ENCODE measurements around the gene RASL10A.

RASL10A gene

GRCh38 chr22:29317827-29318454 is 2.4 kb upstream of the RASL10A start:
- DNase-seq (ENCODE audit: low read depth) = no peak

- DNase-seq (ENCODE audit: low read depth) = no peak
Measured at GRCh38 chr22:29316141-29316828, 788 bp upstream of the RASL10A start.

GRCh38 chr22:29314537-29315285 is 786 bp downstream of the RASL10A start:
- no peak for DNase-seq (ENCODE audit: low read depth)

DNA sequence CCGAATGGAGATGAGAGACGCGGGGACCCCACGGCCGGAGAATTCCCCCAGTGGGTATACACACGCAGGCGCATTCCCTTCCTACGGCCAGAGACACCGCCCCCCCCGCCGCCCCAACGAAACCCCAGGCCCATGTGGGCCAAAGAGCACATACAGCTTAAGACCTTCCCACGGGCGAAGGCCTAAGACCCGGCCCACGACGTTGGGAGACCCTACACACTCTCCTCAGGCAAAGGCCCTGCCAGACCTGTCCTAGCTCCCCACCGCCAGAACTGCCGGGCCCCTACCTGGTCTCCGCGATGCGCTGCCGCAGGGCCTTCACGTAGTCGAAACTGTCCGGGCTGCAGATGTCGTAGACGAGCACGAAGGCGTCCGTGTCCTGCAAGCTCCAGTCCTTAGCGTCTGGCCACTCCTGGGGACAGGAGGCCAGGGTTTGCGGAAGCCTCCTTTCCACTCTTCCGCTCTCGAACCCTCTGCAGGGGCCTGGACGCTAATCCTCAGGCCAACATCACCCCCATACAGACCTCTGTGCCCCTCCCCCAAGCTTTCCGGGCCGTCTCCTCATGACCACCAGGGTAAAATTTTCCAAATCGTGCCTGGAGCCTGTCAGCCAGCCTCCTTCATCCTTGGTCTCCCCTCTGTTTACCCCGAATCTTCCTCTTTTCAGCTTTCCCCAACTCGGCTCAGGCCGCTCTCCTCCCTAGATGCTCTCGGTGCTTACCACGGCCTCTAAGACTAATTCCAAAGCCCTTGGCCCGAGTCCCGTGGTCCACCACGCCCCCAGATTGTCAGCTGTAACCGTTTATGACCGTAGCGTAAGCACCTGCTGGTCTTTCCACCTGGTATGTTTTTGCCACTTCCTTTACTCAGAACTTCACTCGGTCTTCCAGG is 1.7 kb downstream of the RASL10A start:
- DNase-seq (ENCODE audit: low read depth) = no peak

- DNase-seq (ENCODE audit: low read depth) = no peak
Measured at GRCh38 chr22:29313126-29313575, 2.3 kb downstream of the RASL10A start.

- no peak for DNase-seq (ENCODE audit: low read depth)
Measured at GRCh38 chr22:29312218-29313125, 3.0 kb downstream of the RASL10A start.

DNA sequence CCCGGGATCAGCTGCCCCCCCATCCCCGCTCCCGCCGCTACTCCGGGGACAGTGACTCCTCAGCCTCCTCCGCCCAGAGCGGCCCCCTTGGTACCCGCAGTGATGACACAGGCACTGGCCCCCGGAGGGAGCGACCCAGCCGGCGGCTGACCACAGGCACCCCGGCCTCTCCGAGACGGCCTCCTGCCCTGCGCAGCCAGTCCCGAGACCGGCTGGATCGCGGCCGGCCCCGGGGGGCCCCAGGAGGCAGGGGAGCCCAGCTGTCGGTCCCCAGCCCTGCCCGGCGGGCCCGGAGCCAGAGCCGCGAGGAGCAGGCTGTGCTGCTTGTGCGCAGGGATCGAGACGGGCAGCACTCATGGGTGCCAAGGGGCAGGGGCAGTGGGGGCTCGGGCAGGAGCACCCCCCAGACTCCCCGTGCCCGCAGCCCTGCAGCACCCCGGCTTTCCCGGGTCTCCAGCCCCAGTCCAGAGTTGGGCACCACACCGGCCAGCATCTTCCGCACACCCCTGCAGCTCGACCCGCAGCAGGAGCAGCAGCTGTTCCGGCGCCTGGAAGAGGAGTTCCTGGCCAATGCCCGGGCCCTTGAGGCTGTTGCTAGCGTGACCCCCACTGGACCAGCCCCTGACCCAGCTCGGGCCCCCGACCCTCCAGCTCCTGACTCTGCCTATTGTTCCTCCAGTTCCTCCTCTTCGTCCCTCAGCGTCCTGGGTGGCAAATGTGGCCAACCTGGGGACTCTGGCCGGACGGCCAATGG is 3.9 kb downstream of the RASL10A start:
- DNase-seq (ENCODE audit: low read depth) = no peak

DNA sequence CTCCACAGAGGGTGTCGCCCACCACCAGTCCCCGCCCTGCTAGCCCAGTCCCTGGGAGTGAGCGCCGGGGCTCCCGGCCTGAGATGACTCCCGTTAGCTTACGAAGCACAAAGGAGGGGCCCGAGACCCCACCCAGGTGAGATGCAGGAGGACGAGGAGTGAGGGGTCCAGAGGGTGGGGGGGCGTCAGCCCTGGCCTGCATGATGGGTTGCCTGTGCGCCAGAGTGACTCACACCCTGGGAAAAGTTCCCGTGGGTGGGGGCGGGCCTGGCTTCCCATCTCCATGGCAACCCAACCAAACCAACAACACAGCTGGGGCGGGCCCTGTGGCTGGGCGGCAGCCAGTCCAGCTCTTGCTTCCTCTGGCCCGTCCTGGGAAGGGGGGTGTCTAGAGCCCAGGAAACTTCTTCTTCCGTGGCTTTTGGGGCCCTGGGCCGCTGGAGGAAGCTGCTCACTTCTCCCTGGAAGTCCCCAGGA is 4.6 kb downstream of the RASL10A start:
- peak; percentile 81 for DNase-seq (ENCODE audit: low read depth)

GRCh38 chr22:29310065-29310862 is 5.2 kb downstream of the RASL10A start:
- no peak for DNase-seq (ENCODE audit: low read depth)

- DNase-seq (ENCODE audit: low read depth) = no peak
Measured at GRCh38 chr22:29309332-29310064, 6.0 kb downstream of the RASL10A start.

- DNase-seq (ENCODE audit: low read depth) = peak; percentile 33
Measured at GRCh38 chr22:29308791-29309262, 6.7 kb downstream of the RASL10A start.

DNA sequence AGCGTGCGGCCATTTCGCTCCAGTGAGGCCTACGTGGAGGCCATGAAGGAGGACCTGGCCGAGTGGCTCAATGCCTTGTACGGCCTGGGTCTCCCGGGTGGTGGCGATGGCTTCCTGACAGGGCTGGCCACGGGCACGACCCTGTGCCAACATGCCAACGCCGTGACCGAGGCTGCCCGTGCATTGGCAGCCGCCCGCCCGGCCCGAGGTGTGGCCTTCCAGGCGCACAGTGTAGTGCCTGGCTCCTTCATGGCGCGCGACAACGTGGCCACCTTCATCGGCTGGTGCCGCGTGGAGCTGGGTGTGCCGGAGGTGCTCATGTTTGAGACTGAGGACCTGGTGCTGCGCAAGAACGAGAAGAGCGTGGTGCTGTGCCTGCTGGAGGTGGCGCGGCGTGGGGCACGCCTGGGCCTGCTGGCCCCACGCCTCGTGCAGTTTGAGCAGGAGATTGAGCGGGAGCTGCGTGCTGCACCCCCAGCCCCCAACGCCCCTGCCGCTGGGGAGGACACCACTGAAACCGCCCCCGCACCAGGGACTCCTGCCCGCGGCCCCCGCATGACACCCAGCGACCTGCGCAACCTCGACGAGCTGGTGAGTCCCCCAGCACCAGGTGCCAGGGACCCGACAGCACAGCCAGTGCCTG is 7.2 kb downstream of the RASL10A start:
- DNase-seq (ENCODE audit: low read depth) = no peak

DNA sequence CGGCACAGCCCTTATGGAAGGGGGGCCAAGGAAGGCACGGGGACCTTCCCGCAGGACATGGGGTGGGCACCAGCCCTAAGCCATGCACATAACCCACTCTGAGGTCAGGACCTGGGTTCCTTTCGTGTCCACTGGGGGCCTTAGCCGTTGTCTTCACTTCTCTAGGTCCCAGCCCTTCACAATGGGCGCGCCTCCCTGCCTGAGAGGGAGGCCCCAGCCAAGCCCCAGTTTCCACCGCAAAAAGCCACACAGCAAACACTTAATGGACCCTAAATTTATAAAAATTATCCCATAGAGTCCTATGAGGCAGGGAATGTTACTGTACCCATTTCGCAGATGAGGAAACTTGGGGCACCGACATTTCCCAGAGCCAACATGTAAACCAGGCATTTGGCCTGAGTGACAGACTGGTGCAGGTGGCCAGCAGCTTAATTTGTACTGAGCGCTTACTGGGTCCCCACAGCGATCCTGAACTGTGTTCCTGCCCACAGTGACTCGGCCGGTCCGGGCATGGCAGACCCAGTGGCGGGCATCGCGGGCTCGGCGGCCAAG is 7.8 kb downstream of the RASL10A start:
- no peak for DNase-seq (ENCODE audit: low read depth)

- no peak for DNase-seq (ENCODE audit: low read depth)
Measured at GRCh38 chr22:29306835-29307595, 8.5 kb downstream of the RASL10A start.

GRCh38 chr22:29306175-29306834 is 9.2 kb downstream of the RASL10A start, which contains the start of gene GAS2L1:
Gene GAS2L1 (plus strand): TSS chr22:29306650. CDS start chr22:29308106, 1,456 bp downstream.
- DNase-seq (ENCODE audit: low read depth) = peak; percentile 31

- DNase-seq (ENCODE audit: low read depth) = no peak
Measured at GRCh38 chr22:29305836-29306174, 9.7 kb downstream of the RASL10A start.

All from HS-5 (cell line).